Skeletal muscle tissue (tissue), 4 donors: ENCODE results near the gene DPP10. TPM values are rescaled to one million over a fixed set of nuclear protein-coding genes. Genes with fewer than 3 reads are reported as not detected.
"Not testable (repeated sequence)": the region's sequence is repeated elsewhere in the genome, so short reads cannot be mapped to it uniquely, and the experiment has no call there.

Source experiments
- H3K27ac ChIP-seq: one replicate; pipeline ENCODE4 v1.7.0; 2013; ENCODE audit warnings: mild to moderate bottlenecking, low read depth, low read length, inconsistent platforms
- H3K27me3 ChIP-seq, 3 donors: one replicate each; pipeline ENCODE4 v1.7.0; 2013; ENCODE audit warnings: low read length in 3 of 3; ENCODE audit not compliant: control insufficient read depth in 3 of 3, insufficient read depth in 3 of 3
- H3K36me3 ChIP-seq, 3 donors: one replicate each; pipeline ENCODE4 v1.7.0; 2013; ENCODE audit warnings: low read length in 3 of 3; ENCODE audit not compliant: control insufficient read depth in 3 of 3, insufficient read depth in 3 of 3
- H3K4me1 ChIP-seq, 3 donors: one replicate each; pipeline ENCODE4 v1.7.0; 2013; ENCODE audit warnings: low read length in 3 of 3, mild to moderate bottlenecking in 3 of 3; ENCODE audit not compliant: control insufficient read depth in 3 of 3, insufficient read depth in 3 of 3
- H3K4me3 ChIP-seq, 3 donors: one replicate each; pipeline ENCODE4 v1.7.0; 2013; ENCODE audit warnings: low read length in 3 of 3
- H3K9ac ChIP-seq, 3 donors: one replicate each; pipeline ENCODE4 v1.7.0; 2013; ENCODE audit warnings: low read length in 3 of 3, mild to moderate bottlenecking in 3 of 3, moderate library complexity in 2 of 3, low read depth in 1 of 3
- H3K9me3 ChIP-seq, 3 donors: one replicate each; pipeline ENCODE4 v1.7.0; 2013; ENCODE audit warnings: low read length in 3 of 3; ENCODE audit not compliant: control insufficient read depth in 3 of 3
- total RNA-seq: library from RNA; depleted of rRNA; stranded (reverse); fragments of >200 nt; gene quantifications from one replicate; pipeline ENCODE4 v1.2.3, GENCODE V29; 2014
- donor health status: Osteomylitis.

Gene DPP10
- total RNA-seq, 1 donor from 2014 or later: 1.0 TPM

GRCh38 chr2:114949228-114949804 is 506.9 kb downstream of the DPP10 start:
- Histone ChIP-seq H3K9ac (no peak overlapping the region), H3K9me3 (no peaks in the 10 kb centered on the region), H3K27ac (no peak overlapping the region), H3K36me3 (no peaks in the 10 kb centered on the region), H3K4me3 (no peak overlapping the region), H3K27me3 (no peaks in the 10 kb centered on the region), H3K4me1 (no peaks in the 10 kb centered on the region)

GRCh38 chr2:114960389-114960788 is 517.9 kb downstream of the DPP10 start:
- no peak overlapping the region for H3K4me3 ChIP-seq
- no peaks in the 10 kb centered on the region for H3K36me3 ChIP-seq
- H3K9me3 ChIP-seq: no peaks in the 10 kb centered on the region
- no peaks in the 10 kb centered on the region for H3K4me1 ChIP-seq
- no peak overlapping the region for H3K27ac ChIP-seq
- H3K9ac ChIP-seq: no peak overlapping the region
- no peaks in the 10 kb centered on the region for H3K27me3 ChIP-seq

- Histone ChIP-seq H3K36me3 (no peaks in the 10 kb centered on the region), H3K9ac (no peak overlapping the region), H3K9me3 (no peaks in the 10 kb centered on the region), H3K27me3 (no peaks in the 10 kb centered on the region), H3K4me1 (no peaks in the 10 kb centered on the region), H3K27ac (no peak overlapping the region), H3K4me3 (no peak overlapping the region)
Observed at GRCh38 chr2:114962532-114962931, 520.1 kb downstream of the DPP10 start.

GRCh38 chr2:114968748-114969400 is 526.4 kb downstream of the DPP10 start:
- Histone ChIP-seq H3K9me3 (no peaks in the 10 kb centered on the region), H3K4me1 (no peaks in the 10 kb centered on the region), H3K27ac (no peak overlapping the region), H3K36me3 (no peaks in the 10 kb centered on the region), H3K27me3 (no peaks in the 10 kb centered on the region), H3K4me3 (no peak overlapping the region), H3K9ac (no peak overlapping the region)

- H3K4me3 ChIP-seq, H3K36me3 ChIP-seq, H3K4me1 ChIP-seq, H3K27ac ChIP-seq, H3K9me3 ChIP-seq, H3K9ac ChIP-seq, H3K27me3 ChIP-seq: not testable (repeated sequence)
Observed at GRCh38 chr2:115004321-115004720, 561.9 kb downstream of the DPP10 start.

GRCh38 chr2:115011721-115012120 is 569.3 kb downstream of the DPP10 start:
- Histone ChIP-seq H3K27me3 (no peaks in the 10 kb centered on the region), H3K4me1 (no peaks in the 10 kb centered on the region), H3K36me3 (no peaks in the 10 kb centered on the region), H3K9ac (no peak overlapping the region), H3K27ac (no peak overlapping the region), H3K9me3 (no peaks in the 10 kb centered on the region), H3K4me3 (no peak overlapping the region)

- H3K4me1 ChIP-seq, H3K4me3 ChIP-seq, H3K9ac ChIP-seq, H3K27ac ChIP-seq, H3K36me3 ChIP-seq, H3K9me3 ChIP-seq, H3K27me3 ChIP-seq: not testable (repeated sequence)
Observed at GRCh38 chr2:115022013-115022412, 579.6 kb downstream of the DPP10 start.

- H3K27ac ChIP-seq: no peak overlapping the region
- H3K9ac ChIP-seq: no peak overlapping the region
- H3K4me3 ChIP-seq: no peak overlapping the region
- no peaks in the 10 kb centered on the region for H3K9me3 ChIP-seq
- H3K27me3 ChIP-seq: no peaks in the 10 kb centered on the region
- no peaks in the 10 kb centered on the region for H3K36me3 ChIP-seq
- no peaks in the 10 kb centered on the region for H3K4me1 ChIP-seq
Observed at GRCh38 chr2:115034801-115035200, 592.4 kb downstream of the DPP10 start.

- Histone ChIP-seq H3K27me3 (no peaks in the 10 kb centered on the region), H3K27ac (no peak overlapping the region), H3K9ac (no peak overlapping the region), H3K4me1 (no peaks in the 10 kb centered on the region), H3K36me3 (no peaks in the 10 kb centered on the region), H3K9me3 (no peaks in the 10 kb centered on the region), H3K4me3 (no peak overlapping the region)
Observed at GRCh38 chr2:115036818-115037217, 594.4 kb downstream of the DPP10 start.

GRCh38 chr2:115057473-115057872 is 615.0 kb downstream of the DPP10 start:
- no peak overlapping the region for H3K9ac ChIP-seq
- no peak overlapping the region for H3K4me3 ChIP-seq
- H3K27me3 ChIP-seq: no peaks in the 10 kb centered on the region
- no peaks in the 10 kb centered on the region for H3K36me3 ChIP-seq
- H3K9me3 ChIP-seq: no peaks in the 10 kb centered on the region
- H3K4me1 ChIP-seq: no peaks in the 10 kb centered on the region
- H3K27ac ChIP-seq: no peak overlapping the region
